HG03521 (cell line): ENCODE data around the gene PTRHD1.

ENCODE experiments used
- ATAC-seq: cut with Tn5 transposase; IDR thresholded peaks from one replicate; pipeline ENCODE4 v1.9.1; 2021; ENCODE audit warnings: mild to moderate bottlenecking, moderate library complexity; ENCODE audit not compliant: unreplicated experiment

Gene PTRHD1

DNA sequence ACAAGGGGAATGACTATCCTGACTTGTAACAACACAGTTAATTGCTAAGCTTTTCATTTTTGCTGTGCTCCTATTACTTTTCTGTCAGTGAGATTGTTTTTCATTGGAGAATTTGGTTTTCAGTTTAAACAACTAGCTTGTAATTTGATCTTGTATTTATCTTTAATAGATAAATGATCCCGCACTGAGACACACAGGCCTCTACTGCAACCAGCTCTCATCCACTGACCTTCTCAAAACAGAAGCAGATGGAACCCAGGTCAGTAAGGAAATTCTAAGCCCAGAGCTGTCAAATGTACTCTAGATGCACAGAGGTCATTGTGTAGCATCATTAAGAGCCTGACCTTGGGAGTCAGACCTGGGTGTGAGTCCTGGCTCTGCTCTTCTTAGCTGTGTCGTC is 30.7 kb downstream of the PTRHD1 start:
- ATAC-seq = no peak

DNA sequence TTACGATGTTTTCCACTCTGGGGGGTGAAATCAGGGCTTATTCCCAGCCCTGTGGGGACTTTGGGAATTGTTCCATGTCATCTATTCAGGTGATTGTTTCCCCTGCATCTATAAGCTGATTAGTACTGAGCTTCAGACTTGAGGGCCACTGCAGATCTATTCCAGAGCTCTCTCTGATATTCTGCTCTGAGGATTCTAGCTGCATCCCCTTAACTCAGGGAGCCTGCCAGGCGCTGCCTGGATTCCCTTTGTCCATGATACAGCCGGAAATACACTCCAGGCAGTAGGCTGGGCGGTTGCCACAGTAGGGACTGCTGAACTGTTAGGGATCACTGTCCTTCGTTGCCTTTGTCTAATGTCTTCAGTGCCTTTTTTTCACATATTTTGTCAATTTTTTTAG is 31.3 kb downstream of the PTRHD1 start:
- no peak for ATAC-seq

DNA sequence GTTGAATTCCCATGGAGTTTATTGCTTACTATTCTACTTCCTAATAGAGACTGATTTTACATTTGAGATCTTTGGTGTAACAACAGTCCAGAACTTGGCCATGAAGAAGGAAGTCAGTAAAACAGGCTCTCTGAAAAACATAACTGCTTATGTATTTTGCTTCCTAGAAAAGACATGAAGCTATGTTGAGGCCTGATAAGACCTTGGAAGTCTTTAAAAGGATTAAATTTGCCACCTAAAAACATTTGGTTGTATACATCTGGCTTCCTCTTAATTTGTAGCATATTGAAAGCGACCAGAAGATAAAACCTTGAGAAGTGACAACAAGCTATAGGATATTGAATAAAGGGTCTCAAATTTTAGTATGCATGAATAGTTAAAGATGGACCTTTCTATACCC is 36.4 kb downstream of the PTRHD1 start:
- ATAC-seq = no peak

DNA sequence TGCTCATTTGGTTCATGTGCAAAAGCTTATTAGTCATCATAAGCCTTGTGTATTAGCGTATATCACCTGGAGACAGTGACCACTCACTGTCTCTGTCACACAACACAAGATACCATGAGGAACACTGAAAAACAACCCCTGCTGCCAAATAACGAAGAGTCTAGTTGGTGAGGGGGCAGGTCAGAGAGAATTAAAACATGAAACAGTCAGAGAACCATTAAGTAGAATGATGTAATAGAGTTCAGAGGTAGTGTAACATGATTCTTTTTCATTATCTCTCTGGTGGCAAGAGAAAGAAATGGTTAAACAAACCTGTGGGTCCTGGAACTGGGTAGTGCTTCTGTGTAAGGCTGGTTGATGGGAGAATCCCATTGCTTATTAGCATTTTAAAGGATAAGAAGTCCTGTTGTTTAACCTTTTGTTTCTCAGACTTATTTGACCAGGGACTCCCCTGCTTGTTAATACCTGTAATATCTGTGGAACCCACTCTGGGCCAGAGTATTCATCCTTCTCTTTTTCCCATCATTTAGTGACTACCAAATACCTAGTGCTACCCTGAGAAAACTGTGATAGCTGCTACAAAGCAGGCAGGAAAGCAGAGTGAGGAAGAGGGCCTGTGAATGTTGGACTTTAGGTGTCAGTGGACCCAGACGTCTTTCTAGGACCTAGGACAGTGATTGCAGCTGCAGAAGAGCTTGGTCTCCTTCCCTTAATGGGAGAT is 38.0 kb downstream of the PTRHD1 start:
- no peak for ATAC-seq

DNA sequence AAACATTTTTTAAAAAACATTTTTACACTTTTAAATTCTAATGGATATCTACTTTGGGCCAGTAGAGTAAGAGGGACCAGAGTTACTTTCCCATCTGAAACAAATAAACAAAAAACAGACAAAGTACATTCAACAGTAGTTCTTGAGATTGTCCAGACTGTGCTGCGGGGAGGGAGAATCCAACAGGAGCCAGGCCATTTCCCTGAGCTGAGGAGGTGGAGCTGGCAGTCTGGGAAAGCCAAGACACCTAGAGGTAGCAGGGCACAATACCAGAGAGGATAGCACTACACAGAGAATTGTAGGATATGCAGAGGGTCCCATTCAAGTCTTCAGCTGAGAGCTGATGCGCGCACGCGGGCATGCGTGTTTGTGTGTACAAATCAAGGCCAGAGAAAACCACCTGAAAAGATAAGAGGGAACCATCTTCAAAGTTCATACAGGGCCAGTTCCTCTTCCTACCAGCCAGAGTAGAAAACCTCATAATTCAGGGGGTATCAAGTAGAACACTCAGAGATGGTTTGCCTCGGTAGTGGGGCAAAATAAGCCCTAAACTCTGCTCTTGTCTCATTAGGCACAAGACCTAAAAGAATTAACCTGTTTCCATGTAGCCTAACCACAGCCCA is 44.0 kb downstream of the PTRHD1 start:
- ATAC-seq = no peak

DNA sequence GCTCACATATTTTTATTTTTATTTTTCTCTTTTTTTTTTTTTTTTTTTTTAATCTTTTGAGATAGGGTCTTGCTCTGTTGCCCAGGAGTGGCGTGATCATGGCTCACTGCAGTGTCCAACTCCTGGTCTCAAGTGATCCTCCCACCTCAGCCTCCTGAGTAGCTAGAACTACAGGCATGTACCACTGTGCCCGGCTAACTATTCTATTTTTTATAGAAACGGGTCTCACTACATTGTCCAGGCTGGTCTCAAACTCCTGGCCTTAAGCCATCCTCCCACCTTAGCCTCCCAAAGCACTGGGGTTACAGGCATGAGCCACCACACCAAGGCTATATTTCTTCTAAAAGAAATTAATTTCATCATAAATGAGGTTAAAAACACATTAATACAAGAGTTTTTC is 45.9 kb downstream of the PTRHD1 start:
- no peak for ATAC-seq

DNA sequence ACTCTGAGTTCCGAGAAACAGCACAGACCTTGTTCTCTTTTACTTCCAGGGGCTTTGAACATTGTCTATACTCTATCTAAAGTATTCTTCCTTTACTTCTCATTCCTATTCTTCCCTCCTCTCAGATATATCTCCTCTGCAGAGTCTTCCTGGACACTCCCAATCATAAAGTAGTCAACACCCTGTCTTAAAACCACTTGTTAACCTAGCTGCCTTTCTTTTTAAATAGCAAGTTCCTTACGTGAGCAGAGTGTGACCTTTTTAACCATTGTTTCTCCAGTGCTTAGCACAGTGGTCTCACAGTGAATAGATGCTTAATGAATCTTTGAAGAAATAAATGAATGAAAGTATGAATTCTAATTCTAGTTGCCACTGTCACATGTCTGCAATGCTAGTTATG is 47.4 kb downstream of the PTRHD1 start:
- ATAC-seq = no peak

DNA sequence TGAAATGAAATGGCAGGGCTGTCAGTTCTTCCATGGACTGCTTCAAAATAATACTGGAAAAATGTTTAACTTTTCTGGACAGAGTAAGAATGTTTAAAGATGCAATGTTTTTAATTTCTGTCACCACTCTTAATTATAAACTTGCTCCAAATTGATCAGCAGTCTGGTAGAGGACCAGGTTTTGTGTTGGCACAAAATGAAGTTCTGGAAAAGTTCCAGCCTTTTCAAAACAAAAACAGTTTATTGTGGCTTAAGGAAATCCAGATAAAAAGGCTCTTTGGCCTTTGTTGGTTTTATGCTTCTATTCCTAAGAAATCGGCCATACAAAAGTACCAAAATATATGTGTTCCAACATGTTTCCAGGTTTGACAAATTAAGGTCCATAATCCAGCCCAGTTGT is 48.8 kb downstream of the PTRHD1 start:
- no peak for ATAC-seq

DNA sequence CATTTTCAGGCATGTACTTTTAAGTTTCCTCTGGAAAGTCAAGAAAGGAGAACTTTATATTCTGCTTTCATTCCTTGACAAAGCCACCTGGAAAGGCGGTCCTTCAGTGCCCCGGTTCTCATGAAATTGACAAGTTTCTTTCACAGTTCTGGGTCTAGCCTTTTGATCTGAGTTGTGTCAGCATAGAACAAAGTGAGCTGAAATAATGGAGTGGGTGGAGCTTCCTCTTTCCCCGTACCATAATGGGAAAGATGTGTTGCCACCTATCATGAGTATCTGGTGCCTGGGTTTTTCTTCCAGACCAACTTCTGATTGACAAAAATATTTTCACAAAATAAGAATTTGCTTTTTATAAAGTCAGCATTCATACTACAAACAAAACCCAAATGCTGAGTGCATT is 49.3 kb downstream of the PTRHD1 start:
- ATAC-seq = no peak

DNA sequence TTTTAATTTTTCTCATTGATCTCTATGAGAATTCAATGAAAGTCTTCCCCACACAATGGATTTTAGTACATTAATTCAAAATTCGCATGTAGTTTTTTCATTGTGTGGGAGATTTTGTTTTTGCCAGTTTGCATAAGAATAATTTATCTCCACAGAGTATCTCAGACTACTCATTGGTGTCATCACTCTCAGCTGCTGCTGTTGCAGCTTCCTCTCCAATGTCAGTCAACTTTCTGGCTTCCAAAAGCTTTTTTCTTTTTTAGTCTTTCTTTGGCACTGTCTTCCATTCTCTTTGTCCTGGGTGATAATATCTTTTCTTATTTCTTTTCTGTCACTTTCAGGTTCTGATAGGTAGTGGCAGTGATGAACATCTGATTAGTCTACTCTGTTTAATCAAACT is 50.5 kb downstream of the PTRHD1 start:
- no peak for ATAC-seq

DNA sequence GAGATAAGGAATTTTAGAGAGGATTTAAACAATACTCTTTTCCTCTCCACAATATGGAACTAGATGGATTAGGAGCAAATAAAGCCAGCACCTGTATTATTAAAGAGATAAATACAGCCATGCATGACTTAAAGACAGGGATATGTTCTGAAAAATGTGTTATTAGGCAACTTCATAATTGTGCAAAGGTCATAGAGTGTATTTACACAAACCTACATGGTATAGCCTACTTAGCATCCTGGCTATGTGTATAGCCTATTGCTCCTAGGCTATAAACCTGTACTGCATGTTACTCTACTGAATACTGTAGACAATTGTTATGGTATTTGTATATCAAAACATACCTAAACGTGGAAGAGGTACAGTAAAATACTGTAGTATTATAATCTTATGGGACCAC is 53.0 kb downstream of the PTRHD1 start:
- ATAC-seq = no peak
